H1 (cell line): Measurements from ENCODE around the gene RBMX. TPM values are rescaled to one million over a fixed set of nuclear protein-coding genes. Genes with fewer than 3 reads are reported as not detected.

Experiments
- CTCF ChIA-PET: fragments of 300-600 bp; sonication (Branson Sonifier 250); formaldehyde crosslinking; loops from one replicate; lab custom pipeline; 2021; ENCODE audit not compliant: partially characterized antibody; lab: Charles Lee
- POLR2A ChIA-PET: fragments of 300-600 bp; sonication (Branson Sonifier 250); formaldehyde crosslinking; loops from one replicate; lab custom pipeline; 2021; ENCODE audit warnings: inconsistent platforms; ENCODE audit not compliant: partially characterized antibody; lab: Charles Lee
- DNase-seq, 2 experiments: peaks; one replicate each; pipeline versions ENCODE4 v3.0.0 to v3.0.0-alpha.2; 2010 to 2022; ENCODE audit warnings: low spot score in 2 of 2, low read depth in 1 of 2, mixed read lengths in 1 of 2
- FAIRE-seq: peaks from 2 replicates; lab custom pipeline; 2011; peaks lifted over from hg19 to GRCh38; lab: Jason Lieb, UNC
- H2AFZ ChIP-seq: 2 replicates; pipeline ENCODE4 v1.8.1; 2012; ENCODE audit warnings: low read length, inconsistent platforms
- H2AK5ac ChIP-seq: 2 replicates; pipeline ENCODE4 v1.6.1; 2013; ENCODE audit warnings: low read depth, low read length
- H2BK120ac ChIP-seq: replicated peaks from 2 replicates; pipeline ENCODE3; 2013; ENCODE audit warnings: low read depth, low read length, inconsistent platforms
- H2BK12ac ChIP-seq: 2 replicates; pipeline ENCODE4 v1.6.1; 2013; ENCODE audit warnings: low read depth, low read length
- H2BK15ac ChIP-seq: 2 replicates; pipeline ENCODE4 v1.6.1; 2013; ENCODE audit warnings: low read length
- H2BK20ac ChIP-seq: 2 replicates; pipeline ENCODE4 v1.6.1; 2013; ENCODE audit warnings: low read length
- H2BK5ac ChIP-seq: 2 replicates; pipeline ENCODE4 v1.6.1; 2013; ENCODE audit warnings: low read depth, low read length
- H3K14ac ChIP-seq: 2 replicates; pipeline ENCODE4 v1.6.1; 2013; ENCODE audit warnings: inconsistent platforms; ENCODE audit not compliant: insufficient read length
- H3K18ac ChIP-seq: 2 replicates; pipeline ENCODE4 v1.6.1; 2013; ENCODE audit warnings: low read length; ENCODE audit errors: extremely low read depth
- H3K23ac ChIP-seq: 2 replicates; pipeline ENCODE4 v1.6.1; 2013; ENCODE audit warnings: inconsistent platforms; ENCODE audit not compliant: insufficient read length
- H3K23me2 ChIP-seq: 2 replicates; pipeline ENCODE4 v1.6.1; 2013; ENCODE audit warnings: low read depth, low read length
- H3K27ac ChIP-seq: 2 replicates; pipeline ENCODE4 v1.6.1; 2011; ENCODE audit warnings: low read depth, low read length, inconsistent platforms
- H3K27me3 ChIP-seq, 4 experiments: replicated peaks in 1 of 4; 1 replicate in 1 of 4; 2 replicates in 3 of 4; pipeline versions ENCODE4 v1.6.1 to v1.8.1; 2011 to 2013; ENCODE audit warnings: low read length in 3 of 4, mild to moderate bottlenecking in 3 of 4, inconsistent platforms in 2 of 4, mixed read lengths in 2 of 4, moderate library complexity in 1 of 4; ENCODE audit not compliant: control insufficient read depth in 3 of 4, insufficient read depth in 3 of 4; ENCODE audit errors: extremely low read depth in 1 of 4
- H3K36me3 ChIP-seq, 4 experiments: 2 replicates each; pipeline versions ENCODE4 v1.6.1 to v1.8.1; 2011 to 2013; ENCODE audit warnings: mild to moderate bottlenecking in 4 of 4, low read length in 3 of 4, moderate library complexity in 2 of 4, control low read depth in 1 of 4, inconsistent platforms in 1 of 4; ENCODE audit not compliant: insufficient read depth in 4 of 4, control insufficient read depth in 2 of 4
- H3K4ac ChIP-seq: replicated peaks from 2 replicates; pipeline ENCODE3; 2013; ENCODE audit warnings: low read length, low read depth, mixed read lengths, inconsistent platforms; ENCODE audit not compliant: insufficient read length
- H3K4me1 ChIP-seq, 4 experiments: replicated peaks in 1 of 4; 1 replicate in 1 of 4; 2 replicates in 3 of 4; pipeline versions ENCODE4 v1.6.1 to v1.8.1; 2011 to 2013; ENCODE audit warnings: low read length in 3 of 4, inconsistent platforms in 2 of 4, mixed read lengths in 1 of 4; ENCODE audit not compliant: insufficient read depth in 4 of 4, control insufficient read depth in 3 of 4
- H3K4me2 ChIP-seq, 2 experiments: 2 replicates each; pipeline versions ENCODE4 v1.6.1 to v1.8.1; 2011 to 2013; ENCODE audit warnings: low read depth in 2 of 2, low read length in 2 of 2, control low read depth in 1 of 2, inconsistent platforms in 1 of 2, mild to moderate bottlenecking in 1 of 2; ENCODE audit not compliant: insufficient read depth in 1 of 2
- H3K4me3 ChIP-seq, 4 experiments: fragments of 200-600, 300-600 bp in 1 of 4; sonication (generic), shearing (Covaris generic), sonication (Bioruptor Twin) in 1 of 4; 2 replicates each; pipeline versions ENCODE4 v1.5.1 to v1.8.1; 2011 to 2016; ENCODE audit warnings: low read length in 4 of 4, low read depth in 3 of 4, control low read depth in 2 of 4, inconsistent platforms in 2 of 4, mild to moderate bottlenecking in 2 of 4, mixed read lengths in 1 of 4, moderate library complexity in 1 of 4; ENCODE audit not compliant: insufficient read depth in 2 of 4; ENCODE audit errors: extremely low read depth in 1 of 4
- H3K56ac ChIP-seq: replicated peaks from 2 replicates; pipeline ENCODE3; 2013; ENCODE audit warnings: low read depth, mild to moderate bottlenecking, mixed read lengths, low read length, inconsistent platforms; ENCODE audit not compliant: insufficient read length
- H3K79me1 ChIP-seq: 2 replicates; pipeline ENCODE4 v1.6.1; 2013; ENCODE audit warnings: low read depth, low read length, control low read depth
- H3K79me2 ChIP-seq, 2 experiments: 2 replicates each; pipeline versions ENCODE4 v1.6.1 to v1.8.1; 2012 to 2013; ENCODE audit warnings: low read length in 2 of 2, mild to moderate bottlenecking in 2 of 2, inconsistent platforms in 1 of 2; ENCODE audit not compliant: insufficient read depth in 2 of 2, control insufficient read depth in 1 of 2
- H3K9ac ChIP-seq, 4 experiments: replicated peaks in 1 of 4; 1 replicate in 1 of 4; 2 replicates in 3 of 4; pipeline versions ENCODE4 v1.6.1 to v1.8.1; 2011 to 2013; ENCODE audit warnings: low read depth in 3 of 4, low read length in 3 of 4, control low read depth in 2 of 4, mild to moderate bottlenecking in 2 of 4, moderate library complexity in 2 of 4, inconsistent platforms in 1 of 4; ENCODE audit errors: extremely low read depth in 1 of 4
- H3K9me3 ChIP-seq, 2 experiments: 2 replicates each; pipeline versions ENCODE4 v1.6.1 to v1.8.1; 2012 to 2013; ENCODE audit warnings: mild to moderate bottlenecking in 2 of 2, moderate library complexity in 2 of 2, control low read depth in 1 of 2, inconsistent platforms in 1 of 2, low read depth in 1 of 2, low read length in 1 of 2, mixed read lengths in 1 of 2; ENCODE audit not compliant: insufficient read depth in 2 of 2
- H4K20me1 ChIP-seq, 2 experiments: replicated peaks in 1 of 2; 2 replicates each; pipeline versions ENCODE3 to v1.8.1; 2011 to 2013; ENCODE audit warnings: inconsistent platforms in 2 of 2, low read length in 2 of 2, mild to moderate bottlenecking in 1 of 2; ENCODE audit not compliant: insufficient read depth in 2 of 2, control insufficient read depth in 1 of 2
- H4K5ac ChIP-seq: 2 replicates; pipeline ENCODE4 v1.6.1; 2013; ENCODE audit warnings: low read length, low read depth, mixed read lengths, inconsistent platforms; ENCODE audit not compliant: insufficient read length
- H4K8ac ChIP-seq: 2 replicates; pipeline ENCODE4 v1.8.0; 2013; ENCODE audit warnings: mild to moderate bottlenecking, moderate library complexity, low read length, inconsistent platforms; ENCODE audit not compliant: insufficient read depth; ENCODE audit errors: extremely low read depth
- H4K91ac ChIP-seq: replicated peaks from 2 replicates; pipeline ENCODE3; 2013; ENCODE audit warnings: low read length, mixed read lengths, inconsistent platforms; ENCODE audit not compliant: insufficient read length
- GABPA ChIP-seq: IDR thresholded peaks from 2 replicates; pipeline ENCODE4 v1.6.1; 2011; ENCODE audit warnings: mild to moderate bottlenecking, low read length, moderate library complexity, borderline replicate concordance; ENCODE audit not compliant: insufficient read depth
- MAFK ChIP-seq: IDR thresholded peaks from 2 replicates; pipeline ENCODE4 v1.6.1; 2012; ENCODE audit warnings: low read depth, mild to moderate bottlenecking, improper control_type of control experiment, low read length
- SP2 ChIP-seq: IDR thresholded peaks from 2 replicates; pipeline ENCODE4 v1.6.1; 2012; ENCODE audit warnings: mild to moderate bottlenecking, low read length, inconsistent platforms
- TCF12 ChIP-seq: IDR thresholded peaks from 2 replicates; pipeline ENCODE4 v1.6.1; 2011; ENCODE audit warnings: low read depth, mild to moderate bottlenecking, low read length
- USF2 ChIP-seq: IDR thresholded peaks from 2 replicates; pipeline ENCODE4 v1.6.1; 2011; ENCODE audit warnings: low read length, improper control_type of control experiment
- YY1 ChIP-seq: IDR thresholded peaks from 2 replicates; pipeline ENCODE4 v1.6.1; 2011; ENCODE audit warnings: low read depth, mild to moderate bottlenecking, low read length
- ZNF274 ChIP-seq: IDR thresholded peaks from 2 replicates; pipeline ENCODE4 v1.7.0; 2012; ENCODE audit warnings: low read length, borderline replicate concordance; ENCODE audit errors: extremely low read depth
- WGBS, 2 experiments: shearing (Covaris generic) in 1 of 2; methylation state at CpG; one replicate each; pipeline versions ENCODE4 v1.1.6 to v1.1.7; 2013 to 2015; ENCODE audit warnings: low lambda C conversion rate in 2 of 2, mixed read lengths in 2 of 2, inconsistent platforms in 1 of 2, low coverage in 1 of 2, missing lambda C conversion rate in 1 of 2; ENCODE audit not compliant: insufficient replicate concordance in 2 of 2, insufficient coverage in 1 of 2, insufficient read length in 1 of 2; ENCODE audit errors: extremely low coverage in 1 of 2, missing lambda C conversion rate in 1 of 2; 5-methylcytosine and 5-hydroxymethylcytosine counted together
- polyA plus RNA-seq, 7 experiments: library from polyadenylated mRNA; depleted of rRNA in 3 of 7; stranded (reverse) in 5 of 7; unstranded in 2 of 7; fragments of >200 nt in 5 of 7; fragments of 200-250 nt in 2 of 7; gene quantifications; 1 replicate in 5 of 7; 2 replicates in 1 of 7; 4 replicates in 1 of 7; pipeline versions ENCODE4 v1.2.1 to v1.2.3, GENCODE V29; 2011 to 2013; ENCODE audit warnings: missing spikeins in 2 of 7, mixed read lengths in 2 of 7
- total RNA-seq: library from RNA; stranded (reverse); fragmentation: NEBNext Ultra II Directional; extraction: Animal tissue kit (Norgen Biotek cat#: 25700); gene quantifications from 2 replicates; pipeline ENCODE4 v1.2.1, GENCODE V29; 2021
- TF ChIP-seq, protein P1 (sequence below), 3 experiments: IDR thresholded peaks; 1 replicate in 2 of 3; 2 replicates in 1 of 3; pipeline versions ENCODE4 v1.5.1 to v1.6.1; 2011; ENCODE audit warnings: low read length in 3 of 3, mild to moderate bottlenecking in 3 of 3, inconsistent platforms in 2 of 3, low read depth in 1 of 3, moderate library complexity in 1 of 3; ENCODE audit not compliant: insufficient read depth in 1 of 3; ENCODE audit errors: control extremely low read depth in 1 of 3
- TF ChIP-seq, protein P2 (sequence below): IDR thresholded peaks from 2 replicates; pipeline ENCODE4 v1.6.1; 2012; ENCODE audit warnings: low read length, inconsistent platforms

The RBMX gene
- total and polyA plus RNA-seq, 2 of the 8 experiments (the other 6 are each of a cell fraction or from before 2014, with no cell fraction given): 213 to 476 TPM

DNA sequence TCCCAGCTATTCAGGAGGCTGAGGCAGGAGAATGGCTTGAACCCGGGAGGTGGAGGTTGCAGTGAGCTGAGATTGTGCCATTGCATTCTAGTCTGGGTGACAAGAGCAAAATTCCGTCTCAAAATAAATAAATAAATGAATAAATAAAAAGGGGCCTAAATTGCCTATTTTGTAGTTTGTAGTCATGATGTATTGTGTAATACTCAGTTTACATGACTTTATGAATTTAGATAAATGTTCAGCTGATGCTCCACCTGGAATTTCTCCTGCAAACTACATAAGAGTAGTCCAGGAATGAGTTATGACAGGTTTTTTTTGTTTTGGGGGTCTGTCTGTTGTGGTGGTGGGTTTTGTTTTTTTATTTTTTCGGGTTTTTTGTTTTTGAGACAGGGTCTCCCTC lies 31.1 kb downstream of the RBMX start:
- peaks cover 0 to 13% (median 4%) of the 10 kb centered on the region in 4 experiments; a peak in 4 of 8 replicates for H3K36me3 ChIP-seq
- no peaks in the 10 kb centered on the region for H3K27me3 ChIP-seq
- H3K56ac ChIP-seq: no peak overlapping the region
- no peak overlapping the region for H4K8ac ChIP-seq
- H2BK15ac ChIP-seq: no peak overlapping the region
- CTCF ChIA-PET: no interaction called here
- H4K91ac ChIP-seq: no peak overlapping the region
- H3K4me3 ChIP-seq: no peak overlapping the region
- H2BK12ac ChIP-seq: no peak overlapping the region
- no peak overlapping the region for H3K23ac ChIP-seq
- H2AK5ac ChIP-seq: no peak overlapping the region
- DNase-seq (no peak), FAIRE-seq (no peak)
- no peak overlapping the region for H3K4me2 ChIP-seq
- H3K23me2 ChIP-seq: no peaks in the 10 kb centered on the region
- no peak overlapping the region for H2AFZ ChIP-seq
- H3K14ac ChIP-seq: no peak overlapping the region
- H3K4ac ChIP-seq: no peak overlapping the region
- H4K20me1 ChIP-seq: no peaks in the 10 kb centered on the region
- H3K9ac ChIP-seq: no peak overlapping the region
- H3K79me2 ChIP-seq: no peaks in the 10 kb centered on the region
- H3K4me1 ChIP-seq: no peaks in the 10 kb centered on the region
- no peak overlapping the region for H4K5ac ChIP-seq
- H2BK120ac ChIP-seq: no peak overlapping the region
- no peak overlapping the region for H3K27ac ChIP-seq
- H2BK20ac ChIP-seq: no peak overlapping the region
- no peaks in the 10 kb centered on the region for H3K79me1 ChIP-seq
- no peaks in the 10 kb centered on the region for H3K9me3 ChIP-seq
- H3K18ac ChIP-seq: no peak overlapping the region
- WGBS, 2 experiments: 86% methylated on average over 3 of the region's 3 CpGs; no CpG with 5 or more reads in 1 of the 2 experiments
- H2BK5ac ChIP-seq: no peak overlapping the region
- POLR2A ChIA-PET: interaction anchor here (1.2 to 1.6 kb wide), 5 partner anchors 13 to 31 kb away, joined by 3 to 6 read pairs (median 4); partner anchors contain the start of gene RBMX
- TF ChIP-seq MAFK: no peak
- no peak for TF ChIP-seq ZNF274
- no peak for TF ChIP-seq SP2
- TF ChIP-seq USF2: no peak
- TF ChIP-seq, protein P1, sequence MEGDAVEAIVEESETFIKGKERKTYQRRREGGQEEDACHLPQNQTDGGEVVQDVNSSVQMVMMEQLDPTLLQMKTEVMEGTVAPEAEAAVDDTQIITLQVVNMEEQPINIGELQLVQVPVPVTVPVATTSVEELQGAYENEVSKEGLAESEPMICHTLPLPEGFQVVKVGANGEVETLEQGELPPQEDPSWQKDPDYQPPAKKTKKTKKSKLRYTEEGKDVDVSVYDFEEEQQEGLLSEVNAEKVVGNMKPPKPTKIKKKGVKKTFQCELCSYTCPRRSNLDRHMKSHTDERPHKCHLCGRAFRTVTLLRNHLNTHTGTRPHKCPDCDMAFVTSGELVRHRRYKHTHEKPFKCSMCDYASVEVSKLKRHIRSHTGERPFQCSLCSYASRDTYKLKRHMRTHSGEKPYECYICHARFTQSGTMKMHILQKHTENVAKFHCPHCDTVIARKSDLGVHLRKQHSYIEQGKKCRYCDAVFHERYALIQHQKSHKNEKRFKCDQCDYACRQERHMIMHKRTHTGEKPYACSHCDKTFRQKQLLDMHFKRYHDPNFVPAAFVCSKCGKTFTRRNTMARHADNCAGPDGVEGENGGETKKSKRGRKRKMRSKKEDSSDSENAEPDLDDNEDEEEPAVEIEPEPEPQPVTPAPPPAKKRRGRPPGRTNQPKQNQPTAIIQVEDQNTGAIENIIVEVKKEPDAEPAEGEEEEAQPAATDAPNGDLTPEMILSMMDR (IDR thresholded peaks at IDR 0.05; ENCODE audit: control extremely low read depth in 1 of 3, insufficient read depth in 1 of 3, low read depth in 1 of 3, low read length in 3 of 3): no peak
- no peak for TF ChIP-seq GABPA
- TF ChIP-seq, protein P2, sequence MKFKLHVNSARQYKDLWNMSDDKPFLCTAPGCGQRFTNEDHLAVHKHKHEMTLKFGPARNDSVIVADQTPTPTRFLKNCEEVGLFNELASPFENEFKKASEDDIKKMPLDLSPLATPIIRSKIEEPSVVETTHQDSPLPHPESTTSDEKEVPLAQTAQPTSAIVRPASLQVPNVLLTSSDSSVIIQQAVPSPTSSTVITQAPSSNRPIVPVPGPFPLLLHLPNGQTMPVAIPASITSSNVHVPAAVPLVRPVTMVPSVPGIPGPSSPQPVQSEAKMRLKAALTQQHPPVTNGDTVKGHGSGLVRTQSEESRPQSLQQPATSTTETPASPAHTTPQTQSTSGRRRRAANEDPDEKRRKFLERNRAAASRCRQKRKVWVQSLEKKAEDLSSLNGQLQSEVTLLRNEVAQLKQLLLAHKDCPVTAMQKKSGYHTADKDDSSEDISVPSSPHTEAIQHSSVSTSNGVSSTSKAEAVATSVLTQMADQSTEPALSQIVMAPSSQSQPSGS: no peak
- TF ChIP-seq YY1: no peak
- TF ChIP-seq TCF12: no peak
